Left lung (tissue), 10 donors: ENCODE measurements around the gene DBNDD1. TPM values are rescaled to one million over a fixed set of nuclear protein-coding genes. Genes with fewer than 3 reads are reported as not detected.

Experiments used
- ATAC-seq: fragments of 200-7000 bp; cut with Tn5 transposase; one replicate; pipeline ENCODE4 v1.9.1; 2020; ENCODE audit warnings: moderate library complexity
- DNase-seq, 4 donors: peaks; one replicate each; pipeline ENCODE4 v3.0.0-alpha.2; 2013 to 2020
- H3K27ac ChIP-seq, 2 donors: fragments of 200-600 bp; sonication (generic) in 1 of 2; one replicate each; pipeline versions ENCODE4 v1.5.0 to v1.8.0; 2020 to 2021
- H3K27me3 ChIP-seq, 2 donors: fragments of 200-600 bp; sonication (generic) in 1 of 2; one replicate each; pipeline versions ENCODE4 v1.5.0 to v1.8.0; 2020 to 2021
- H3K36me3 ChIP-seq, 2 donors: fragments of 200-600 bp; sonication (generic) in 1 of 2; one replicate each; pipeline versions ENCODE4 v1.5.0 to v1.8.0; 2020 to 2021
- H3K4me1 ChIP-seq, 2 donors: fragments of 200-600 bp; one replicate each; pipeline ENCODE4 v1.8.0; 2021
- H3K4me3 ChIP-seq, 2 donors: fragments of 200-600 bp; sonication (generic) in 1 of 2; one replicate each; pipeline versions ENCODE4 v1.5.0 to v1.8.0; 2020 to 2021; ENCODE audit warnings: mild to moderate bottlenecking in 1 of 2
- H3K9me3 ChIP-seq, 2 donors: fragments of 200-600 bp; sonication (generic) in 1 of 2; one replicate each; pipeline versions ENCODE4 v1.5.0 to v1.8.0; 2020 to 2021
- CTCF ChIP-seq, 2 donors: fragments of 200-600 bp; sonication (generic) in 1 of 2; IDR thresholded peaks; one replicate each; pipeline versions ENCODE4 v1.5.0 to v1.8.0; 2021; ENCODE audit warnings: antibody characterized with exemption in 2 of 2
- intact Hi-C, 2 donors: fragments of 100-400 bp; cut with DNase I; formaldehyde crosslinking; loops; one replicate each; pipeline versions ENCODE4 v1.11.2 to v1.14.2; 2022
- polyA plus RNA-seq, 6 donors: library from polyadenylated mRNA; unstranded; fragments of 120-200 nt; gene quantifications; one replicate each; pipeline ENCODE4 v1.2.1, GENCODE V29; 2013; ENCODE audit not compliant: insufficient read length in 6 of 6
- total RNA-seq, 2 donors: library from RNA; stranded (reverse); fragmentation: NEBNext Ultra II Directional; extraction: Animal tissue kit (Norgen Biotek cat#: 25700); gene quantifications; one replicate each; pipeline ENCODE4 v1.2.1, GENCODE V29; 2021
- donor health status: DM: no; HTN: yes; CAD: no.
- donor health status: DM: no; HTN: no; CAD: no.

The DBNDD1 gene
- total and polyA plus RNA-seq, 8 donors, result 6.4 to 20.6 (median 7.8) TPM

GRCh38 chr16:90031931-90032673 lies 12.8 kb upstream of the DBNDD1 start:
- DNase-seq (peak in 1 of 4 donors; percentile 30), ATAC-seq (peak; percentile 31)
- H3K36me3 ChIP-seq, result peaks cover 0 to 53% of the 10 kb centered on the region in 2 donors
- no peaks in the 10 kb centered on the region for H3K27me3 ChIP-seq
- intact Hi-C loops, result no loop called here
- no peak overlapping the region for H3K4me3 ChIP-seq
- no peaks in the 10 kb centered on the region for H3K4me1 ChIP-seq
- TF ChIP-seq CTCF (IDR thresholded peaks at IDR 0.05), result no peak
- no peaks in the 10 kb centered on the region for H3K9me3 ChIP-seq
- H3K27ac ChIP-seq, result no peak overlapping the region

DNA sequence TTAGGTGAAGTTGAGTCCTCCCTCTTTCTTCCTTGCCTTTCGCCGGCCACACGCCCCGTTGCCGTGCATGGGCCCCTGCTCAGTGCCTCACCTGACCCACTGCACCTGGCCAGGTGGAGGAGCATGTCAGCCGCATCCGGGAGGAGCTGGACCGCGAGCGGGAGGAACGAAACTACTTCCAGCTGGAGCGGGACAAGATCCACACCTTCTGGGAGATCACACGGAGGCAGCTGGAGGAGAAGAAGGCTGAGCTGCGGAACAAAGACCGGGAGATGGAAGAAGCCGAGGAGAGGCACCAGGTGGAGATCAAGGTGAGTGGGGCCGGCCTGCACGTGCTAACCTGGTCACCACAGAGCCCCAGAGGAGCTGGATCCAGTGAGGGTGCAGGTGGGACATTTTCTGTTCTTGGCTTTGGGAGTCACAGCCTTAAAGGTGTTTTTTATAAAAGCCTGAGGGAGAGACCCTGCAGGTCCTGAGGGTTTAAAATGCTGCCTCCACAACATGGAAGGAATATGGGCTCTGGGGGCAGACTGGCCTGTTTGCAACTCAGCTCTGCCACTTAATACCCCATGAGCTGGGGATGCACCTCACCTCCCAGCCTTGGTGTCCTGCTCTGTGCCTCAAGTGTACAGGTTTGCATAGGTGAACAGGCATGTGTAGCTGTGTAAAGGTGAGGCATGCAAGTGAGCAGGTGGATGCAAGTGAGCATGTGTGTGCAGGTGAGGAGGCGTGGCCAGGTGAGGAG lies 12.1 kb upstream of the DBNDD1 start:
- TF ChIP-seq CTCF (IDR thresholded peaks at IDR 0.05), result no peak
- ATAC-seq, result no peak
- DNase-seq, result peak in 1 of 4 donors; percentile 61
- H3K4me1 ChIP-seq, result no peaks in the 10 kb centered on the region
- no peaks in the 10 kb centered on the region for H3K9me3 ChIP-seq
- no peak overlapping the region for H3K4me3 ChIP-seq
- H3K27me3 ChIP-seq, result no peaks in the 10 kb centered on the region
- intact Hi-C loops, result no loop called here
- no peak overlapping the region for H3K27ac ChIP-seq
- H3K36me3 ChIP-seq, result peaks cover 0 to 46% of the 10 kb centered on the region in 2 donors

DNA sequence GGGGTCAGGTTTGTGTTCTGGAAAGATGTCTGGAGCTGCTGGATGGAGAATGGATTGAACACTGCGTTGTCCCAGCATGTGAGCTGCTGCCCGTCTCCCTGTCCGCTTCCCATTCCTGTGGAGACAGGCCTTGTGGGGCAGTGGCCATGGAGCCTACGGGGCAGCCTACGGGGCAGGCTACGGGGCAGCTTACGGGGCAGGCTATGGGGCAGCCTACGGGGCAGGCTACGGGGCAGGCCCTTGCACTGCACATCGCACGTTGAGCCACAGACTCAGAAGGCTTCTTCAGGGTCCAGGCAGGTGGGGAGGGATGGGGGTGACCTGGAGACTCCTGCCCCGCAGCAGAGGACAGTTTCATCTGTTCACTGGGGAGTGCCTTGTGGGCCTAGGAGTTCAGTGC lies 9.7 kb upstream of the DBNDD1 start:
- Histone ChIP-seq H3K4me3 (no peak overlapping the region), H3K36me3 (peaks cover 0 to 25% of the 10 kb centered on the region in 2 donors), H3K27me3 (no peaks in the 10 kb centered on the region), H3K27ac (no peak overlapping the region), H3K4me1 (no peaks in the 10 kb centered on the region), H3K9me3 (no peaks in the 10 kb centered on the region)
- ATAC-seq (no peak), DNase-seq (no peak)
- intact Hi-C loops, result no loop called here
- no peak for TF ChIP-seq CTCF (IDR thresholded peaks at IDR 0.05)

DNA sequence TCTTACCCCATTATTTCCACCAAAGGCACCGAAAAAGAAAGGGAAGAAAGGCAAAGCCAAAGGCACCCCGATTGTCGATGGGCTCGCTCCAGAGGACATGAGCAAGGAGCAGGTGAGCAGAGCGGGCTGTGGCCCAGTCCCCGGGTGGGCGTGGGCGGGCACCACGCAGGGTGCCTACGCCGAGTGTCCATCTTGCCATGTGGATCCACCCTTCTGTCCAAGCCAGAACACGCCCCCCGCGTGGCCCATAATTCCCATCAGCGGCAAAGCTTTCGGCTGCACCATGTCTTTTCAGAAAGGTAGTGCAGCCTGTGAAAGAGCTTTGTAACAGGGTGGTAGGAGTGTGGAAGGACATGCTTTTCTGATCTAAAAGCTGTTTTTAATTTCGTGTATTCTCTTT lies 8.4 kb upstream of the DBNDD1 start:
- no peak for TF ChIP-seq CTCF (IDR thresholded peaks at IDR 0.05)
- Histone ChIP-seq H3K9me3 (no peaks in the 10 kb centered on the region), H3K27ac (no peak overlapping the region), H3K36me3 (peaks cover 0 to 17% of the 10 kb centered on the region in 2 donors), H3K27me3 (no peaks in the 10 kb centered on the region), H3K4me1 (peaks cover 5 to 10% of the 10 kb centered on the region in 2 donors), H3K4me3 (no peak overlapping the region)
- intact Hi-C loops, result no loop called here
- DNase-seq (no peak), ATAC-seq (no peak)

GRCh38 chr16:90026135-90026534 lies 6.9 kb upstream of the DBNDD1 start:
- Histone ChIP-seq H3K27me3 (no peaks in the 10 kb centered on the region), H3K4me1 (peaks cover 5 to 21% of the 10 kb centered on the region in 2 donors), H3K27ac (no peak overlapping the region), H3K4me3 (no peak overlapping the region), H3K36me3 (peaks cover 0 to 9% of the 10 kb centered on the region in 2 donors), H3K9me3 (no peaks in the 10 kb centered on the region)
- ATAC-seq, result no peak
- intact Hi-C loops, result no loop called here
- no peak for DNase-seq
- no peak for TF ChIP-seq CTCF (IDR thresholded peaks at IDR 0.05)
